DND-41 (cell line): ENCODE data around the gene STX1B.

ENCODE experiments used
- ATAC-seq: fragments of 200-7000 bp; cut with Tn5 transposase; 3 replicates; pipeline ENCODE4 v1.9.1; 2021; ENCODE audit warnings: low read depth; ENCODE audit not compliant: insufficient read depth
- DNase-seq: peaks from one replicate; pipeline ENCODE4 v3.0.0-alpha.2; 2020
- H2AFZ ChIP-seq: 2 replicates; pipeline ENCODE4 v1.6.0; 2012; ENCODE audit warnings: low read depth, low read length
- H3K27ac ChIP-seq: 2 replicates; pipeline ENCODE4 v1.5.1; 2012; ENCODE audit warnings: low read length, inconsistent platforms
- H3K27me3 ChIP-seq: fragments of 200-600 bp; sonication (generic); 2 replicates; pipeline ENCODE4 v1.6.0; 2012; ENCODE audit warnings: low read length, mild to moderate bottlenecking, inconsistent platforms; ENCODE audit not compliant: insufficient read depth, poor library complexity
- H3K36me3 ChIP-seq: 2 replicates; pipeline ENCODE4 v1.5.1; 2012; ENCODE audit warnings: low read length, inconsistent platforms; ENCODE audit not compliant: insufficient read depth
- H3K4me1 ChIP-seq: 2 replicates; pipeline ENCODE4 v1.5.1; 2012; ENCODE audit warnings: mild to moderate bottlenecking, low read length; ENCODE audit not compliant: insufficient read depth
- H3K4me2 ChIP-seq: 2 replicates; pipeline ENCODE4 v1.6.0; 2012; ENCODE audit warnings: mild to moderate bottlenecking, moderate library complexity, low read length, inconsistent platforms; ENCODE audit not compliant: insufficient read depth
- H3K4me3 ChIP-seq, 2 experiments: fragments of 200-600 bp in 1 of 2; shearing (Covaris generic) in 1 of 2; 2 replicates each; pipeline ENCODE4 v1.5.1; 2012 to 2016; ENCODE audit warnings: inconsistent platforms in 2 of 2, low read length in 2 of 2, mild to moderate bottlenecking in 2 of 2, low read depth in 1 of 2, moderate library complexity in 1 of 2
- H3K79me2 ChIP-seq: 2 replicates; pipeline ENCODE4 v1.6.0; 2012; ENCODE audit warnings: low read length, inconsistent platforms; ENCODE audit not compliant: insufficient read depth
- H3K9ac ChIP-seq: 2 replicates; pipeline ENCODE4 v1.6.0; 2012; ENCODE audit warnings: low read depth, mild to moderate bottlenecking, inconsistent platforms, low read length, moderate library complexity
- H3K9me3 ChIP-seq: 2 replicates; pipeline ENCODE4 v1.5.1; 2012; ENCODE audit warnings: low read length, moderate library complexity, mild to moderate bottlenecking, inconsistent platforms; ENCODE audit not compliant: insufficient read depth, severe bottlenecking
- H4K20me1 ChIP-seq: 2 replicates; pipeline ENCODE4 v1.6.0; 2012; ENCODE audit warnings: low read length; ENCODE audit not compliant: insufficient read depth
- CTCF ChIP-seq: IDR thresholded peaks from 2 replicates; pipeline ENCODE4 v1.5.1; 2012; ENCODE audit warnings: borderline replicate concordance, low read length, moderate library complexity, mild to moderate bottlenecking; ENCODE audit not compliant: poor library complexity, severe bottlenecking; ENCODE audit errors: extremely low read depth
- EZH2 ChIP-seq: IDR thresholded peaks from 3 replicates; pipeline ENCODE4 v1.6.1; 2012; ENCODE audit warnings: borderline replicate concordance, low read depth, mild to moderate bottlenecking, moderate library complexity, low read length, inconsistent platforms; ENCODE audit not compliant: severe bottlenecking

STX1B gene

GRCh38 chr16:31025339-31025738, 14.9 kb upstream of the STX1B start:
- ATAC-seq (no peak), DNase-seq (no peak)
- H4K20me1 ChIP-seq = no peaks in the 10 kb centered on the region
- no peaks in the 10 kb centered on the region for H3K36me3 ChIP-seq
- no peak overlapping the region for H3K27ac ChIP-seq
- no peaks in the 10 kb centered on the region for H3K27me3 ChIP-seq
- H3K9me3 ChIP-seq = no peaks in the 10 kb centered on the region
- H2AFZ ChIP-seq = no peak overlapping the region
- H3K4me1 ChIP-seq = no peaks in the 10 kb centered on the region
- no peak overlapping the region for H3K4me3 ChIP-seq
- H3K79me2 ChIP-seq = no peaks in the 10 kb centered on the region
- TF ChIP-seq CTCF = no peak
- TF ChIP-seq EZH2 = no peak
- no peak overlapping the region for H3K4me2 ChIP-seq
- no peak overlapping the region for H3K9ac ChIP-seq

- H3K4me2 ChIP-seq = no peak overlapping the region
- H3K4me3 ChIP-seq = no peak overlapping the region
- no peaks in the 10 kb centered on the region for H3K9me3 ChIP-seq
- no peaks in the 10 kb centered on the region for H3K36me3 ChIP-seq
- no peak overlapping the region for H2AFZ ChIP-seq
- ATAC-seq (no peak), DNase-seq (no peak)
- H3K4me1 ChIP-seq = no peaks in the 10 kb centered on the region
- no peaks in the 10 kb centered on the region for H3K27me3 ChIP-seq
- no peak overlapping the region for H3K9ac ChIP-seq
- H4K20me1 ChIP-seq = no peaks in the 10 kb centered on the region
- H3K27ac ChIP-seq = no peak overlapping the region
- no peak for TF ChIP-seq EZH2
- no peaks in the 10 kb centered on the region for H3K79me2 ChIP-seq
Measured at GRCh38 chr16:31023627-31024226, 13.3 kb upstream of the STX1B start.

- no peak overlapping the region for H2AFZ ChIP-seq
- TF ChIP-seq CTCF (no peak), EZH2 (no peak)
- ATAC-seq (no peak), DNase-seq (no peak)
- no peak overlapping the region for H3K4me3 ChIP-seq
- no peaks in the 10 kb centered on the region for H3K4me1 ChIP-seq
- no peaks in the 10 kb centered on the region for H3K9me3 ChIP-seq
- no peaks in the 10 kb centered on the region for H4K20me1 ChIP-seq
- H3K27me3 ChIP-seq = no peaks in the 10 kb centered on the region
- no peaks in the 10 kb centered on the region for H3K36me3 ChIP-seq
- no peak overlapping the region for H3K9ac ChIP-seq
- no peaks in the 10 kb centered on the region for H3K79me2 ChIP-seq
- no peak overlapping the region for H3K27ac ChIP-seq
- H3K4me2 ChIP-seq = no peak overlapping the region
Measured at GRCh38 chr16:31023252-31023602, 12.8 kb upstream of the STX1B start.

- no peak for TF ChIP-seq CTCF
- TF ChIP-seq EZH2 = no peak
- Histone ChIP-seq H3K79me2 (no peaks in the 10 kb centered on the region), H4K20me1 (no peaks in the 10 kb centered on the region), H3K9ac (no peak overlapping the region), H3K9me3 (no peaks in the 10 kb centered on the region), H3K27ac (no peak overlapping the region), H3K4me3 (no peak overlapping the region), H3K36me3 (no peaks in the 10 kb centered on the region), H3K27me3 (no peaks in the 10 kb centered on the region), H3K4me1 (no peaks in the 10 kb centered on the region), H3K4me2 (no peak overlapping the region), H2AFZ (no peak overlapping the region)
- no peak for DNase-seq
- ATAC-seq = no peak
Measured at GRCh38 chr16:31022544-31023251, 12.3 kb upstream of the STX1B start.
